Measurements from ENCODE around the gene DNASE2. TPM values are rescaled to one million over a fixed set of nuclear protein-coding genes. Genes with fewer than 3 reads are reported as not detected.

DNASE2 gene
- total and polyA plus RNA-seq, 2 of the 8 experiments (the other 6 are each of a cell fraction or from before 2014, with no cell fraction given): 33.2 to 48.2 TPM

GRCh38 chr19:12825254-12826131, 55.8 kb downstream of the DNASE2 start (continued):
- TF ChIP-seq SIN3A (conservative IDR thresholded peaks at IDR 0.05 in 1 of 2, IDR thresholded peaks at IDR 0.05 in 1 of 2; ENCODE audit: low read depth in 1 of 2, low read length in 2 of 2) (0 out of 4 replicates have a peak, but pooled peaks of 1 of the 2 experiments have one; percentile 58), MAX (IDR thresholded peaks at IDR 0.05) (peak; percentile 88), TAF1 (IDR thresholded peaks at IDR 0.05; ENCODE audit: low read depth, low read length) (peak; percentile 81), POLR2AphosphoS5 (IDR thresholded peaks at IDR 0.05; ENCODE audit: low read depth, low read length) (peak; percentile 39; the same call in 1 of the 2 replicates), GABPA (IDR thresholded peaks at IDR 0.05; ENCODE audit: borderline replicate concordance, insufficient read depth, low read length) (no peak), KDM4A (IDR thresholded peaks at IDR 0.05; ENCODE audit: low read depth, low read length, severe bottlenecking) (peak; percentile 73), CHD2 (IDR thresholded peaks at IDR 0.05; ENCODE audit: low read length) (no peak), CTBP2 (IDR thresholded peaks at IDR 0.05; ENCODE audit: borderline replicate concordance, insufficient read depth, insufficient read length, low read length) (no peak), KDM1A (IDR thresholded peaks at IDR 0.05; ENCODE audit: borderline replicate concordance, low read length) (peak; percentile 41; the same call in 1 of the 2 replicates), CTCF (IDR thresholded peaks at IDR 0.05; ENCODE audit: control extremely low read depth in 1 of 3, insufficient read depth in 1 of 3, low read depth in 1 of 3, low read length in 3 of 3) (peak; percentile 76 to 81 (median 77)), TEAD4 (IDR thresholded peaks at IDR 0.05; ENCODE audit: low read depth, low read length) (peak; percentile 52; the same call in 1 of the 2 replicates), ASH2L (IDR thresholded peaks at IDR 0.05; ENCODE audit: low read length) (peak; percentile 75), EGR1 (IDR thresholded peaks at IDR 0.05; ENCODE audit: borderline replicate concordance, low read depth, low read length) (no peak), E2F6 (IDR thresholded peaks at IDR 0.05) (peak; percentile 88), MAFK (IDR thresholded peaks at IDR 0.05; ENCODE audit: low read depth, low read length) (no peak), POU5F1 (IDR thresholded peaks at IDR 0.05; ENCODE audit: low read depth, low read length) (no peak), BCL11A (IDR thresholded peaks at IDR 0.05; ENCODE audit: low read depth in 2 of 2, low read length in 2 of 2) (no peak), PHF8 (conservative IDR thresholded peaks at IDR 0.05; ENCODE audit: low read depth, low read length) (peak; percentile 71), GTF2F1 (IDR thresholded peaks at IDR 0.05; ENCODE audit: borderline replicate concordance, low read depth, low read length) (no peak), CEBPB (IDR thresholded peaks at IDR 0.05; ENCODE audit: low read depth, low read length) (no peak)

All from H1 (cell line).